GM18870 (cell line): ENCODE data around the gene TEPSIN.

Experiments
- ATAC-seq: cut with Tn5 transposase; IDR thresholded peaks from one replicate; pipeline ENCODE4 v1.9.1; 2021; ENCODE audit warnings: moderate library complexity; ENCODE audit not compliant: unreplicated experiment

The TEPSIN gene

GRCh38 chr17:81238815-81239713 is at the start of gene TEPSIN, which contains the start of gene NDUFAF8:
TSS of gene TEPSIN (minus strand) at chr17:81239055. CDS start at chr17:81239033, 22 bp downstream.
TSS of gene NDUFAF8 (plus strand) at chr17:81239318. CDS start at chr17:81239364, 46 bp downstream.
- ATAC-seq: peak; percentile 89

- no peak for ATAC-seq
Measured at GRCh38 chr17:81287741-81288430, 49.0 kb upstream of the TEPSIN start.

- no peak for ATAC-seq
Measured at GRCh38 chr17:81287152-81287551, 48.3 kb upstream of the TEPSIN start.

GRCh38 chr17:81286491-81287145 is 47.8 kb upstream of the TEPSIN start:
- no peak for ATAC-seq

- ATAC-seq: no peak
Measured at GRCh38 chr17:81285894-81286293, 47.0 kb upstream of the TEPSIN start.

- ATAC-seq: no peak
Measured at GRCh38 chr17:81285179-81285878, 46.5 kb upstream of the TEPSIN start.

- ATAC-seq: no peak
Measured at GRCh38 chr17:81282876-81283275, 44.0 kb upstream of the TEPSIN start.

- no peak for ATAC-seq
Measured at GRCh38 chr17:81282141-81282540, 43.3 kb upstream of the TEPSIN start.

- ATAC-seq: no peak
Measured at GRCh38 chr17:81280571-81280970, 41.7 kb upstream of the TEPSIN start.

GRCh38 chr17:81279278-81280275 is 40.7 kb upstream of the TEPSIN start:
- ATAC-seq: no peak

- ATAC-seq: no peak
Measured at GRCh38 chr17:81278831-81279230, 40.0 kb upstream of the TEPSIN start.

- ATAC-seq: no peak
Measured at GRCh38 chr17:81277946-81278693, 39.3 kb upstream of the TEPSIN start.

- ATAC-seq: no peak
Measured at GRCh38 chr17:81277421-81277820, 38.6 kb upstream of the TEPSIN start.

GRCh38 chr17:81276781-81277180 is 37.9 kb upstream of the TEPSIN start:
- no peak for ATAC-seq

- no peak for ATAC-seq
Measured at GRCh38 chr17:81274471-81274855, 35.6 kb upstream of the TEPSIN start.

- ATAC-seq: no peak
Measured at GRCh38 chr17:81273698-81274470, 35.0 kb upstream of the TEPSIN start.

- no peak for ATAC-seq
Measured at GRCh38 chr17:81272616-81273015, 33.8 kb upstream of the TEPSIN start.

GRCh38 chr17:81271226-81271625 is 32.4 kb upstream of the TEPSIN start:
- no peak for ATAC-seq
